ENCODE measurements around the gene DEPDC5. TPM values are rescaled to one million over a fixed set of nuclear protein-coding genes. Genes with fewer than 3 reads are reported as not detected.

DEPDC5 gene
- total RNA-seq, 1 experiment from 2014 or later, result 7.9 TPM

DNA sequence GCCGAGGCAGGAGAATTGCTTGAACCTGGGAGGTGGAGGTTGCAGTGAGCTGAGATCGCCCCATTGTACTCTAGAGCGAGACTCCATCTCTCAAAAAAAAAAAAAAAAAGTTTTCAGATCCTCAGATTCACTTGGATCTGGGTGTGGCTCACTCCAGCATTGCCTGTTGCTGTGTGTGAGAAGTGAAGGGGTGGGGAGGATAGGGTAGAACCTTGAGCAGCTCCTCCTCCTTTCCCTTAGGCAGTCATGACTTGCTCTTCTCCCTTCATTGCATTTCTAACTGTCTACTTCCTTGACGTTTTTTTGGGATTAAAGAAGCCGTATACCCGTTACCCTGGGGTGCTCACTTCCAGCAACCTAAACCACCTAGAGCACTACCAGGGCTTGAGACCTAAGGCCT is 127.4 kb downstream of the DEPDC5 start:
- no peaks in the 10 kb centered on the region for H3K79me2 ChIP-seq (ENCODE audit: low read length)
- no peaks in the 10 kb centered on the region for H3K4me1 ChIP-seq (ENCODE audit: insufficient read depth, low read length)
- TF ChIP-seq EZH2 (IDR thresholded peaks at IDR 0.05; ENCODE audit: low read length, unreplicated experiment) (no peak), EZH2phosphoT487 (IDR thresholded peaks at IDR 0.05; ENCODE audit: borderline replicate concordance, low read length) (no peak)
- TF ChIP-seq, protein P1, sequence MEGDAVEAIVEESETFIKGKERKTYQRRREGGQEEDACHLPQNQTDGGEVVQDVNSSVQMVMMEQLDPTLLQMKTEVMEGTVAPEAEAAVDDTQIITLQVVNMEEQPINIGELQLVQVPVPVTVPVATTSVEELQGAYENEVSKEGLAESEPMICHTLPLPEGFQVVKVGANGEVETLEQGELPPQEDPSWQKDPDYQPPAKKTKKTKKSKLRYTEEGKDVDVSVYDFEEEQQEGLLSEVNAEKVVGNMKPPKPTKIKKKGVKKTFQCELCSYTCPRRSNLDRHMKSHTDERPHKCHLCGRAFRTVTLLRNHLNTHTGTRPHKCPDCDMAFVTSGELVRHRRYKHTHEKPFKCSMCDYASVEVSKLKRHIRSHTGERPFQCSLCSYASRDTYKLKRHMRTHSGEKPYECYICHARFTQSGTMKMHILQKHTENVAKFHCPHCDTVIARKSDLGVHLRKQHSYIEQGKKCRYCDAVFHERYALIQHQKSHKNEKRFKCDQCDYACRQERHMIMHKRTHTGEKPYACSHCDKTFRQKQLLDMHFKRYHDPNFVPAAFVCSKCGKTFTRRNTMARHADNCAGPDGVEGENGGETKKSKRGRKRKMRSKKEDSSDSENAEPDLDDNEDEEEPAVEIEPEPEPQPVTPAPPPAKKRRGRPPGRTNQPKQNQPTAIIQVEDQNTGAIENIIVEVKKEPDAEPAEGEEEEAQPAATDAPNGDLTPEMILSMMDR (conservative IDR thresholded peaks at IDR 0.05; ENCODE audit: low read depth, low read length), result no peak
- H3K9me3 ChIP-seq (ENCODE audit: low read length), result no peaks in the 10 kb centered on the region
- no peak overlapping the region for H3K4me3 ChIP-seq (ENCODE audit: low read length)
- no peak overlapping the region for H3K4me2 ChIP-seq (ENCODE audit: low read length)
- ATAC-seq (no peak), DNase-seq (no peak)
- BruUV-seq (replicated peaks), result no TSS peak
- no peak overlapping the region for H3K9ac ChIP-seq (ENCODE audit: low read length)
- intact Hi-C loops (cut with micrococcal nuclease), result no loop called here
- no peak overlapping the region for H2AFZ ChIP-seq (ENCODE audit: low read length)
- no peaks in the 10 kb centered on the region for H3K9me2 ChIP-seq (replicated peaks; ENCODE audit: low read length)
- H4K20me1 ChIP-seq (ENCODE audit: low read length), result no peaks in the 10 kb centered on the region
- H3F3A ChIP-seq (ENCODE audit: low read length, unreplicated experiment), result no peaks in the 10 kb centered on the region
- H3K27me3 ChIP-seq (ENCODE audit: low read length), result no peaks in the 10 kb centered on the region
- no peak overlapping the region for H3K27ac ChIP-seq (ENCODE audit: low read length)
- CTCF ChIA-PET, result no interaction called here
- POLR2A ChIA-PET (ENCODE audit: unreplicated experiment), result no interaction called here
- no peaks in the 10 kb centered on the region; the same call in 1 of the 2 replicates for H3K36me3 ChIP-seq (ENCODE audit: low read depth, low read length)

DNA sequence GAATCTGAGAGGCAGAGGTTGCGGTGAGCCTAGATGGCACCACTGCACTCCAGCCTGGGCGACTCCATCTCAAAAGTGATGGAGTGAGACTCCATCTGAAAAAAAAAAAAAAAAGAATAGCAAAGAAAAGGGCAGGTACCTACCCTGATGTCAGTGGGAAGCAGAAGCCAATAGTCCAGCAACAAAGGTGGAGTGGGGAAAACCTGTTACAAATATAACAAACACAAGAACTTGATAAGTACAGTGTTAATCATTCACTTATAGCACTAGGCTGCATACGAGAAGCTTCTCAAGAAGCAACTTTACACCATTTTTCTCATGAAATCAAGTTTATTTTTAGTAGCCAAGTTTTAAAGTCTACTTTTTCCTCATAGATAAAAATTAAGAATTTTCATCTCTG is 128.0 kb downstream of the DEPDC5 start:
- CTCF ChIA-PET, result no interaction called here

DNA sequence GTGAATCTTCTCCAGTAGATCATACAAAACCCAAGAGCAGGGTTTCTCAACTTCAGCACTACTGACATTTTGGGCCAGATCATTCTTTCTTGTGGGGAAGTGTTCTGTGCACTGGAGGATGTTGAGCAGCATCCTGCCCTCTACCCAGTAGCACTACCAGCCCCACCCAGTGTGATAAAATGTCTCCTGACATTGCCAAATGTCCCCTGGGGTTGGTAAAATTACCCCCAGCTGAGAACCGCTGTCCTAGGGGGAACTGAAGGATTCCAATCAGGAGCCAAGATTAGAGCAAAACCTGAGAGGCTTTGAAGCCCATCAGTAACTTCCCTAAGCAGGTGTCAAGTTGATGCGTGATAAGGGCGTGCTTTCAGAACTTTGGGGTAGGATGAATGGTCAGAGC is 129.2 kb downstream of the DEPDC5 start:
- BruUV-seq (replicated peaks), result no TSS peak

More for the DNA sequence above, 128.0 kb downstream of the DEPDC5 start:
- DNase-seq (no peak), ATAC-seq (no peak)
- Histone ChIP-seq H3K9me2 (replicated peaks; ENCODE audit: low read length) (no peaks in the 10 kb centered on the region), H3K9ac (ENCODE audit: low read length) (no peak overlapping the region), H4K20me1 (ENCODE audit: low read length) (no peaks in the 10 kb centered on the region), H3K9me3 (ENCODE audit: low read length) (no peaks in the 10 kb centered on the region), H3K79me2 (ENCODE audit: low read length) (no peaks in the 10 kb centered on the region), H3K4me1 (ENCODE audit: insufficient read depth, low read length) (no peaks in the 10 kb centered on the region), H3K27me3 (ENCODE audit: low read length) (no peaks in the 10 kb centered on the region), H3K27ac (ENCODE audit: low read length) (no peak overlapping the region), H2AFZ (ENCODE audit: low read length) (no peak overlapping the region), H3F3A (ENCODE audit: low read length, unreplicated experiment) (no peaks in the 10 kb centered on the region), H3K4me2 (ENCODE audit: low read length) (no peak overlapping the region), H3K36me3 (ENCODE audit: low read depth, low read length) (no peaks in the 10 kb centered on the region; the same call in 1 of the 2 replicates), H3K4me3 (ENCODE audit: low read length) (no peak overlapping the region)
- BruUV-seq (replicated peaks), result no TSS peak
- TF ChIP-seq EZH2phosphoT487 (IDR thresholded peaks at IDR 0.05; ENCODE audit: borderline replicate concordance, low read length) (no peak), EZH2 (IDR thresholded peaks at IDR 0.05; ENCODE audit: low read length, unreplicated experiment) (no peak)
- POLR2A ChIA-PET (ENCODE audit: unreplicated experiment), result interaction anchor here (0.7 kb wide), 1 partner anchor 531 kb away, joined by 3 read pairs; no protein-coding TSS in a partner anchor
- intact Hi-C loops (cut with micrococcal nuclease), result no loop called here

More for the DNA sequence above, 129.2 kb downstream of the DEPDC5 start:
- Histone ChIP-seq H3K9ac (ENCODE audit: low read length) (no peak overlapping the region), H3K4me3 (ENCODE audit: low read length) (no peak overlapping the region), H3K4me2 (ENCODE audit: low read length) (no peak overlapping the region), H3K79me2 (ENCODE audit: low read length) (no peaks in the 10 kb centered on the region), H3K4me1 (ENCODE audit: insufficient read depth, low read length) (no peaks in the 10 kb centered on the region), H3K9me2 (replicated peaks; ENCODE audit: low read length) (no peaks in the 10 kb centered on the region), H3K27me3 (ENCODE audit: low read length) (no peaks in the 10 kb centered on the region), H3K36me3 (ENCODE audit: low read depth, low read length) (no peaks in the 10 kb centered on the region; the same call in 1 of the 2 replicates), H4K20me1 (ENCODE audit: low read length) (no peaks in the 10 kb centered on the region), H3K27ac (ENCODE audit: low read length) (no peak overlapping the region), H3F3A (ENCODE audit: low read length, unreplicated experiment) (no peaks in the 10 kb centered on the region), H2AFZ (ENCODE audit: low read length) (no peak overlapping the region), H3K9me3 (ENCODE audit: low read length) (no peaks in the 10 kb centered on the region)
- POLR2A ChIA-PET (ENCODE audit: unreplicated experiment), result no interaction called here
- TF ChIP-seq EZH2phosphoT487 (IDR thresholded peaks at IDR 0.05; ENCODE audit: borderline replicate concordance, low read length) (no peak), EZH2 (IDR thresholded peaks at IDR 0.05; ENCODE audit: low read length, unreplicated experiment) (no peak)
- TF ChIP-seq, protein P1 (conservative IDR thresholded peaks at IDR 0.05; ENCODE audit: low read depth, low read length), result no peak
- DNase-seq (no peak), ATAC-seq (no peak)
- intact Hi-C loops (cut with micrococcal nuclease), result no loop called here
- CTCF ChIA-PET, result no interaction called here
